ENCODE data around the gene ARPC2.

Gene ARPC2

GRCh38 chr2:218217360-218218267 lies 625 bp downstream of the ARPC2 start:
- DNase-seq (ENCODE audit: low read depth): peak; percentile 66

GRCh38 chr2:218218268-218219185 lies 1.5 kb downstream of the ARPC2 start:
- DNase-seq (ENCODE audit: low read depth): no peak

DNA sequence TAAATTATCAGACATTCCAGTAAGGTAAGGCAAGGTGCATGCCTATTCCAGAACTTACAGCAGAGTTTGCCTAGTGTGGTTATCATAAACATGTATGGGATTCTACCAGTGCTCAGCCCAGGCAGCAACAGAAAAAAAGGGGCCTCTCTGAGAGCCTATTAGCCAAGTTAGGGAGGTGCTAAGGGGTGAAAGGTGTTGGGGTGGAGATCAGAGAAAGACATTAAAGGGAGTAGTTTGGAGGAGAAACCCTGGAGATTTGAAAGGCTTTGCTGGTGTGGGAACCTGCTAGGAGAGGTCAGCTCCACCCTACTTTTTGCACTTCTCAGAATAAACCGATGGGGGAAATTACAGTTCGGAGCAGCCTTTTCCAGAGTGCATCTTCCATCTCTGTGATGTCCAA lies 2.9 kb downstream of the ARPC2 start:
- DNase-seq (ENCODE audit: low read depth): no peak

DNA sequence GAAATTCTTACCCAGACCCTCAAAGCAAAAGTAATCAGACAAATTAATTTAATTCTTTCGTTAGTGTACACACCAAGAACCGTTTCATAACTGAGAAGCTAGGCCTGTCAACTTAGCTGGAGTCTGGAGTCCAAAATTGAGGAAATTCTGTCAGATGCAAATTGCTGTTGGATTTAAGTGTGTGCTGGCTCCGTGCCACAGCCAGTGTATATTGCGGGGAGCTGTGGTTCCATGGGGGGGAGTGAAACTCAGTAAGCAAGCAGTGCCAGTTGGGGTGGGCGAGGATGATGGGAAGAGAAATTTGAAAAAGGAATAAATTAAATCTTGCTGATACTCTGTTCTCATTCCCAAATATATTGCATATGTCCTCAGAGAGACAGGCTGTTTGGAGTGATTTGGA lies 4.0 kb downstream of the ARPC2 start:
- no peak for DNase-seq (ENCODE audit: low read depth)

DNA sequence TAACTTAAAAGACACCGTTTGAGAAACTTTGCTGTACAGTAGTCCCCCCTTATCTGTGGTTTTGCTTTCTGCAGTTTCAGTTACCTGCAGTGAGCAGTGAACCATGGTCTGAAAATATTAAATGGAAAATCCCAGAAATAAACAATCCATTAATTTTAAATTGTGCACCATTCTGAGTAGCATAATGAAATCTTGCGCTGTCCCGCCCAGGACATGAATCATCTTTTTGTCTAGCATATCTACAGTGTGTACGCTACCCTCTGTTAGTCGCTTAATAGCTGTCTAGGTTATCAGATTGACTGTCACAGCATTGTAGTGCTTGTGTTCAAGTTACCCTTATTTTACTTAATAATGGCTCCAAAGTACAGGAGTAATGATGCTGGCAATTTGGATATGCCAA lies 6.1 kb downstream of the ARPC2 start:
- no peak for DNase-seq (ENCODE audit: low read depth)

GRCh38 chr2:218224186-218224585 lies 7.2 kb downstream of the ARPC2 start:
- DNase-seq (ENCODE audit: low read depth): no peak

DNA sequence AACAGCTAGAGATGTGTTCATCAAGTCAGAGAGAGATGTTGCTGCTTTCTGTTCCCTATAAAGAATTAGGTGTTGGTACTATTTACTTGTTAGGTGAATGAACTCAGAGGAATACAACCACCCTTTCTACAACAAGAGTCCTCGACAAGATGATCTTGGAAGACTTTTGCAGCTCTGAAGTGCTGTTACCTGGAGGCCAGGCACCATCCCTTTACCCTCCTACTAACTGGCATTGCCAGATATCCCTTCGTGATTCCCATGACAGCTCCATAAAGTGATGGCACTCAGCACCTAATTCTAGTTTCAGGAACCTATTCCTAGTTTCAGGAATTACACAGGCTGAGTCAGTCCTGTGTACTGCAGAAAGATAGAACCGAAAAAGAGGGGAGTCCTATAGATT lies 9.9 kb downstream of the ARPC2 start:
- no peak for DNase-seq (ENCODE audit: low read depth)

DNA sequence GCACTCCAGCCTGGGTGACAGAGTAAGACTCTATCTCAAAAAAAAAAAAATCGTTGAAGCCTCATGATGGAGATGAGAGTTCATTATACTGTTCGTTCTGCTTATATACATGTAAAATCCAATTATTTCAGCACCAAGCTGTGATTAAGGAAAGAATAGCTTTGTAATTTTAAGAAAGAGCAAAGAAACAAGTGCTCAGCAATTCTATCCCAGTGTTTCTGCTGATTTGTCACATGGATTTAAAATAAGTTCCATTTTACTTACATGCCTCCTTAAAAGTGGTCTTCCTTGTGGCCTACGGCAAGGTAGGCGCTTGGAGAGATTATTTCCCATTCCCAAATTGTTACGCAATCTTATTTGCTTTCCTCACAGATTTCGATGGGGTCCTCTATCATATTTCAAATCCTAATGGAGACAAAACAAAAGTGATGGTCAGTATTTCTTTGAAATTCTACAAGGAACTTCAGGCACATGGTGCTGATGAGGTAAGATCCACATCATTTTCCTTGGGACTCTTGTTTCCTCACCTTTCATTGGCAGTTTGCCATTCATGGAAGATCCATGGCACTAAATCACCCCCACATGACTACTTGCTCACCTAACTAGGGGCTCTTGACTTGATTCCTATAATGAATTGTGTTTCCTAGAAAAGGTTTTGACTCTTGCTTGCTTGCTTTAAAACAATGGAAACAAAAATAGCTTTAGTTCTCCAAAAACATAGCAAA lies 11.5 kb downstream of the ARPC2 start:
- DNase-seq (ENCODE audit: low read depth): no peak

- no peak for DNase-seq (ENCODE audit: low read depth)
Observed at GRCh38 chr2:218229239-218229638, 12.2 kb downstream of the ARPC2 start.

DNA sequence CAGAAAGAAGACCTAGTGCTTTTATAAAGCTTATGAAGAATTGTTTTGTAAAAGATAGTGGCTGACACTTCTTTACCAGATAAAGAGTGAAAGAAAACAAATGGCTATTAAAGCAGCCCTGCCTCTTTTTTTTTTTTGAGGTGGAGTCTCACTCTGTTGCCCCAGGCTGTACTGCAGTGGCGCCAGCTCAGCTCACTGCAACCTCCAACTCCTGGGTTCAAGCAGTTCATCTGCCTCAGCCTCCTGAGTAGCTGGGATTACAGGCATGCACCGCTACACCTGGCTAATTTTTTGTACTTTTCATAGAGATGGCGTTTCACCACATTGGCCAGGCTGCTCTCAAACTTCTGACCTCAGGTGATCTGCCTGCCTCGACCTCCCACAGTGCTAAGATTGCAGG lies 12.9 kb downstream of the ARPC2 start:
- no peak for DNase-seq (ENCODE audit: low read depth)

- no peak for DNase-seq (ENCODE audit: low read depth)
Observed at GRCh38 chr2:218230882-218231281, 13.9 kb downstream of the ARPC2 start.

- no peak for DNase-seq (ENCODE audit: low read depth)
Observed at GRCh38 chr2:218233543-218233942, 16.6 kb downstream of the ARPC2 start.

DNA sequence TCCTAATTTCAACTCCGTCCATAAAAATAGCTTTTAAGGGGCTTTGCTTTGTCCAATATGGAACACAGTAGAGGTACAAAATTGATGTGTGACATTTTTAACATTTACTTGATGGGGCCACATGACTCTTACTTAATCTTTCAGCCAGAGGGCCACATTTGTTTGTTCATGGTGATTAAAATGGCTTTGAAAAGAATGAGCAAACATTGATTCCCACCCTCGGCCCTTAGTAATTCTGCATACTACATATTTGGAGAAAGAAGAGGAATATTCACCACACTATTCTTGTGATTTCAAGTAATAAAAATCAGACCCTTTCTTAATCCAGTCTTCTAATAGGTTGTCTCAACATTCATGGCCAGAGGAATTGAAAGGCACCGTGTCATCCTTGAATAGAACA lies 17.5 kb downstream of the ARPC2 start:
- DNase-seq (ENCODE audit: low read depth): no peak

GRCh38 chr2:218235017-218235416 lies 18.0 kb downstream of the ARPC2 start:
- DNase-seq (ENCODE audit: low read depth): no peak

- DNase-seq (ENCODE audit: low read depth): no peak
Observed at GRCh38 chr2:218236829-218237228, 19.8 kb downstream of the ARPC2 start.

- DNase-seq (ENCODE audit: low read depth): no peak
Observed at GRCh38 chr2:218238887-218239286, 21.9 kb downstream of the ARPC2 start.

DNA sequence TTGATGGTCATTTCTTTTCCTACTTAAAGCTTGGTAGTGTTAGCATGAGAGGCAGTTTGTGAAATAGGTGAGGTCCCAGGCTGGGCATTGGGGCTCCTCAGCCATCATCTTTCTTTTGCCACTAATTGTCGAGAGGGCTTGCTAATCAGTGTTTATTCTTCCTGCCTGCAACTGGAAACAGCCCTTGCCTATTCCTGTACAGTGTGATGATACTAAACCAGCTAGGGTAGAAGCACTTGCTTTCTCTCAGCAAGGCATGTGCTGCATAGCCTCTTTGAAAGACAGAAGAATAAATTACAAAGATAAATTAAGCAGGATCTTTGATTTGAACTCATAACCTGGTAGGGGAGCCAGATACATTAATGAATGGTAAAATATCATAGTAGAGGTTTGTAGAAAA lies 27.2 kb downstream of the ARPC2 start:
- DNase-seq (ENCODE audit: low read depth): no peak

- no peak for DNase-seq (ENCODE audit: low read depth)
Observed at GRCh38 chr2:218244665-218245064, 27.7 kb downstream of the ARPC2 start.

GRCh38 chr2:218245214-218245613 lies 28.2 kb downstream of the ARPC2 start:
- no peak for DNase-seq (ENCODE audit: low read depth)

- DNase-seq (ENCODE audit: low read depth): no peak
Observed at GRCh38 chr2:218249691-218250090, 32.7 kb downstream of the ARPC2 start.

GRCh38 chr2:218252509-218253231 lies 35.7 kb downstream of the ARPC2 start:
- DNase-seq (ENCODE audit: low read depth): no peak

DNA sequence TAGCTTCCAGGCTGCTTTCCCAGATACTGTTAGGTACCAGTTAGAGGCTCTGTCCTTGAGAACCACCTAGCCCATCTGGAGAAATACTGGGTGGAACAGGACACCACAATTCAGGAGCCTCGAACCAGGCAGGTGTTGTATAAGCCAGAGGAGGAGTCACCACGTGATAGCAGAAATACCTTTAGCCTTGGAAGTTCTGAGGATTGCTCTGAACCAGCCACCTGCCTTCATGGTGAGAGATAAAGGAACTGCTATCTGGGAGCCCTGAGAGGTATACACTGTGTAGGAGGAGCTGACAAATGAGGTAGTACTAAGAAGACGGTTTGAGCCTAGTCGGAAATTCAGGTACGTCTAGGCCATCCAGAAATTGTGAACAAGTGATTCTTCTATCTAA lies 36.2 kb downstream of the ARPC2 start:
- no peak for DNase-seq (ENCODE audit: low read depth)

Measured in activated T-cell treated with anti-CD3 and anti-CD28 coated beads for 48 hours (primary cell).